HFFc6 (cell line): ENCODE results near the gene NAGS. TPM values are rescaled to one million over a fixed set of nuclear protein-coding genes. Genes with fewer than 3 reads are reported as not detected.

ENCODE experiments used
- DNase-seq: peaks from one replicate; pipeline ENCODE4 v3.0.0-alpha.2; 2018
- H3K27ac Mint-ChIP-seq: 2 replicates; pipeline ENCODE4 v1.8.0; 2020; ENCODE audit warnings: mild to moderate bottlenecking, mixed read lengths
- H3K27me3 Mint-ChIP-seq: 2 replicates; pipeline ENCODE4 v1.8.0; 2021; ENCODE audit warnings: mild to moderate bottlenecking, moderate library complexity, mixed read lengths; ENCODE audit not compliant: insufficient read depth
- H3K36me3 Mint-ChIP-seq: 2 replicates; pipeline ENCODE4 v1.8.0; 2021; ENCODE audit warnings: low read depth, mixed read lengths
- H3K4me1 Mint-ChIP-seq: 2 replicates; pipeline ENCODE4 v1.8.0; 2020; ENCODE audit warnings: low read depth, mixed read lengths
- H3K4me3 Mint-ChIP-seq: 2 replicates; pipeline ENCODE4 v1.8.0; 2020; ENCODE audit warnings: mild to moderate bottlenecking, moderate library complexity, mixed read lengths
- H3K9me3 Mint-ChIP-seq: 2 replicates; pipeline ENCODE4 v1.8.0; 2020; ENCODE audit warnings: mild to moderate bottlenecking, mixed read lengths
- CTCF ChIP-seq: fragments of 200-600 bp; sonication (generic); IDR thresholded peaks from 2 replicates; pipeline ENCODE4 v1.5.0; 2021; ENCODE audit warnings: antibody characterized with exemption, mild to moderate bottlenecking
- total RNA-seq, 6 experiments: library from RNA; stranded (reverse); fragmentation: NEBNext Ultra II Directional; extraction: Animal tissue kit (Norgen Biotek cat#: 25700); gene quantifications; 2 replicates in 1 of 6; 3 replicates in 5 of 6; pipeline ENCODE4 v1.2.3, GENCODE V29; 2021

Gene NAGS
- total RNA-seq, 6 experiments from 2014 or later = 0.63 to 1.1 (median 0.91) TPM

DNA sequence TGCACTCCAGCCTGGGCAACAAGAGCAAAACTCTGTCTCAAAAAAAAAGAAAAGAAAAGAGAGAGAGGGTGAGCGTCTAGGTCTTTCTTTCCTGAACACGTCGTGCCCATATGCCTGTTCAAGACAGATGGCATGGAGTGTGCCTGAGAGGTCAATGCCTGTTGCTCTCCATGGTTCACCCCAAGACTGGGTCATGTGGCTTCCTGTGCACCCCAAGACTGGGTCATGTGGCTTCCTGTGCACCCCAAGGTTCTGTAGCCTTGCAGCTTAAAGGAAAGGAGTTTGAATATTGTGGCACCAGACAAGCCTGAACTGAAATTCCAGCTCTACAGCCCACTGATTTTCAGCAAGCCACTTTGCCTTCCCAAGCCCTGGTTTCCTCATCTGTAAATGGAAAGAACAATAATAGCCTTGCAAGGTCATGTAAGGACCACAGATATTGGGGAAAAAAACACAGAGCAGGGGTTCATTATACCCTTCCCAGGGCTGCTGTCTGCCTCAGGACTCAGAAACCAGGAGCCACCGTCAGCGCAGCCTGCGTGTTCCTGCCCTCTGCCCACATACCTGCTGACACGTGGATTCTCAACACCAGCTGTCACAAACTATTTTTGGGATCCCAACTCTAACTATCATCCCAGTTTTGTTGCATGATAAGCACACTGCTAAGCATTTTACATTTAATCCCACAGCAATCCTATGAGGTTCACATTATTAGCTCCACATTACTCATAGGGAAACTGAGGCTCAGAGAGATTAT, 18.0 kb upstream of the NAGS start:
- H3K27ac Mint-ChIP-seq = no peak overlapping the region
- H3K27me3 Mint-ChIP-seq = peaks cover 49% of the 10 kb centered on the region
- DNase-seq = no peak
- H3K4me3 Mint-ChIP-seq = no peak overlapping the region
- no peak for TF ChIP-seq CTCF
- H3K9me3 Mint-ChIP-seq = no peaks in the 10 kb centered on the region
- H3K36me3 Mint-ChIP-seq = no peaks in the 10 kb centered on the region
- no peaks in the 10 kb centered on the region for H3K4me1 Mint-ChIP-seq

DNA sequence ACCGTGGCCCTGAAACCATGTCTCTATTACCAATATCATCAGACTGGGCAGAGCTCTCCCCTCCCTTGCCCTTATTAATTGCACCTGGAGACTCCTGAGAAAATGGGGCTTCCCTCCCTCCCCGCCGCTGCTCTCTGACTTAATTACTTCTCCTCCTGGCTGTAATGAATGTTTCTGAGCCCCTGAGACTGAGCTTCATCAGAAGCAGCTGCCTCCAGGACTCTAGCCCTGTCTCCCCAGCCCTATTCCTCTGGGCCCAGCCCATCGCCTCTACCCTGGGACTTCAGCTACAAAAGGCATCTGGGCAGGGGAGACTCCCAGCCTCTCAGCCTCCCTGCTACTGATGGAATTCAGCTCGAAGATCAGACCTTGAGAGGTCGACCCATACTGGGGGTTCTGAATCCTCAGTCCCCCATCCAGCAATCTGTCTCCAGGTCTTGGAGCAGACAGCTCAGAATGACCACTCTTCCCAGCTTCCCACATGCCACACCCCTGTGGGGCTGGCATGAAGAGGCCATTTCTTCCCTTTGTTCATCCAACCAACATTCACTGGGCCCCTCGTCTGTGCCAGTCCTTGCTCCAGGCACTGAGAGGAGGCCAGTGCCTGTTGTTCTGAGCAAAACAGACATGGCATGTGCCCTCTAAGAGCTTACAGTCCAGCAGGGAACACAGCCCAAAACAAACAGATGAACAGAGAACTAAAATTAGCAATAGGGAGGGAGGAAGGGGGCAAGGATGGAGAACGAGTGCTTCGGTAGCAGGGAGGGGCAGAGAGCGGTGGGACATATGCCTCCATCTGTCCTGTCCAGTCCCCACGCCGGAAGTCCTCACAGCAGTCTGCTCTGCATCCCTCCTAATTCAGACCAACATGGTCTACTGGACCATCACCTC, 17.0 kb upstream of the NAGS start:
- H3K27ac Mint-ChIP-seq = no peak overlapping the region
- no peaks in the 10 kb centered on the region for H3K4me1 Mint-ChIP-seq
- DNase-seq = no peak
- TF ChIP-seq CTCF = no peak
- H3K36me3 Mint-ChIP-seq = no peaks in the 10 kb centered on the region
- H3K27me3 Mint-ChIP-seq = peaks cover 47% of the 10 kb centered on the region
- H3K4me3 Mint-ChIP-seq = no peak overlapping the region
- no peaks in the 10 kb centered on the region for H3K9me3 Mint-ChIP-seq

GRCh38 chr17:43988301-43988700, 16.1 kb upstream of the NAGS start:
- no peak for TF ChIP-seq CTCF
- no peak overlapping the region for H3K4me3 Mint-ChIP-seq
- H3K9me3 Mint-ChIP-seq = no peaks in the 10 kb centered on the region
- no peaks in the 10 kb centered on the region for H3K36me3 Mint-ChIP-seq
- DNase-seq = no peak
- H3K4me1 Mint-ChIP-seq = no peaks in the 10 kb centered on the region
- peaks cover 42% of the 10 kb centered on the region for H3K27me3 Mint-ChIP-seq
- H3K27ac Mint-ChIP-seq = no peak overlapping the region

DNA sequence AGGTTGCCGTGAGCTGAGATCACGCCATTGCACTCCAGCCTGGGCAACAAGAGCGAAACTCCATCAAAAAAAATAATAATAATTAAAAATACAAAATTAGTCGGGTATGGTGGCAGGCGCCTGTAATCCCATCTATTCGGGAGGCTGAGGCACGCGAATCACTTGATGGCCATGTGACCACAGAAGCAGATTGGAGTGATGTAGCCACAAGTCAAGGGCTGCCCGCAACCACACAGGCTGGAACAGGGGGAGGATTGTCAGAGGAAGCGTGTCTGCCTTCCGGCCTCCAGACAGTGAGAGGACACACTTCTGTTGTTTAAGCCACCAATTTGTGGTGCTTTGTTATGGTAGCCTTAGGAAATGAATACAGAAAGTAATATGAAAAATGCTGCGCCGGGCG, 11.8 kb upstream of the NAGS start:
- Mint-ChIP-seq H3K4me1 (no peaks in the 10 kb centered on the region), H3K27ac (no peak overlapping the region), H3K36me3 (no peaks in the 10 kb centered on the region), H3K27me3 (peaks cover 18% of the 10 kb centered on the region), H3K9me3 (no peaks in the 10 kb centered on the region), H3K4me3 (no peak overlapping the region)
- DNase-seq = no peak
- no peak for TF ChIP-seq CTCF

DNA sequence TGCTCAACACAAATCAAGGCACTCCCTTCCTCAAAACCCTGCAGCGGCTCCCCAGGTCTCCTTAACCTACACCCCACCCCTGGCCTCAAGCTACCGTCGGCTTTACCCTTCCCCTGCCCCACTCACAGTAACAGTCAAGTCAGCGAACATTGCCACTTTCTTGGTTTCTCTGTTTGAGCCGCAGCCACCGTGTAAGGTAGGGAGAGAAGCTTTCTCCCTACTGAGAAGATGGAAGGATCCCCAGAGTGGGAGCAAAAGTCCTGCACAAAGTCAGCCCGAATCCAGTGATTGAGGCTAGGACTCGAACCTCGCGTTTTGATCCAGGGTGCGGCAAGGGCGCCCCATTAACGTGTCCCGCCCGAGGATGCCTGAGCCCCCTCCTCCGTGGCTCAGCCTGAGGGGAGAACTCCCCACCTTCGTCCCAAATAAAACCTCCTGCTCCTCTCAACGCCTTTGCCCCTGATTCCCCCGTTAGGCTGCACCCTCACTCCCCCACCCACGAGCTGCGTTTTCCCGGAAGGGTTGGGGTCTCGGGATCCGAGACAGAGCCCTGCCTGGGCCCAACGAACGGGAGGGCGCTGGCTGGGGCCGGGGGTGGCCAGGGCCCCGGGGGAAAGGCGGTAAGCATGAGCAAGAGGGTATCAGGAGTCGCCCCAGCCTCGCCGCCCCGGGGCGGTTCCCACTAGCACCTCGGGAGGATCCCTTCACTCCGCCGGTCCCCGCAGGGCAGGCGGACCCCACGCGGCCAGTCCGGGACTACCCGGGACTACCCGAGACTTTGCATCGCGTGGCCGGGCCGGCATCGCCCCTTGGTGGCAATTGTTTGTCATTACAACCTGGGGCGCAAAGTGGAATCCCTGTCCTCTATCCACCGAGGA, 9.9 kb upstream of the NAGS start:
- peak; percentile 35 for DNase-seq
- Mint-ChIP-seq H3K9me3 (no peaks in the 10 kb centered on the region), H3K27me3 (peaks cover 9% of the 10 kb centered on the region), H3K36me3 (no peaks in the 10 kb centered on the region), H3K4me3 (no peak overlapping the region), H3K4me1 (peaks cover 9% of the 10 kb centered on the region), H3K27ac (no peak overlapping the region)
- peak; percentile 95 for TF ChIP-seq CTCF
